22Rv1 (cell line): ENCODE measurements around the gene APOBEC2.

ENCODE experiments used
- CTCF ChIP-seq: fragments of 450-650 bp; IDR thresholded peaks from 2 replicates; pipeline ENCODE4 v1.5.1; 2017; ENCODE audit warnings: mild to moderate bottlenecking
- ZFX ChIP-seq: fragments of 450-650 bp; IDR thresholded peaks from 2 replicates; pipeline ENCODE4 v1.6.1; 2017; ENCODE audit warnings: antibody characterized with exemption, borderline replicate concordance

DNA sequence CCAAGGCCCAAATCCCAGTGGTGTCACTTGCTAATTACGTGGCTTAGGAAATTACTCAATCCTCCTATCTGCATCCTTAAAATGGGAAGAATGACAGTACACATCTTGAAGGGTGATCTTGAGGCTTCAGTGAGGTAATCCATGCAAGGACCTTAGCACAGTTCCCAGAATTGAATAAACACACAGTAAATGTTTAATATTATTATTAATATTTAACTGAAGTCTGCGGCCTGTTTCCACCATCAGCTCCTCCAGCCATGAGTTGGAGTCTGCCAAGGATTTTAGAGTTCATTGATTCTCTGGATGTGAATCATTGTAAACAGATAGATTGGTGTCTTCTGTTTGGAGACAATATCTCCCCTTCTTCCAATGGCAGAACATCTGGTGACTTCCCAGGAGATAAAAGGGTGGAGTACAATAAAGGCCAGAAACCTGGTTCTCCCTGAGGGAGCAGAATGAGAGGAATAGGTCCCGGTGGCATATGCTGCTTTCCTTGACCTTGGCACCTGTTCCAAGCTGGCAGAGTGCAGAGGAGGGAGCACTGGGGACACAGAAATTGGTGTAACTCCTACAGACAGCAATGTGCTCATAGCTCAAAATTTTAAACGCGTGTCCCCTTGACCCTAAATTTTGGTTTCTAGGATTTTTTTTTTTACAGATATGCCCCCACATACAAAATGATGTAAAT lies 39.4 kb upstream of the APOBEC2 start:
- TF ChIP-seq CTCF = no peak
- TF ChIP-seq ZFX = no peak
